HEK293 (cell line): ENCODE data around the gene CATSPERE.
A peak's percentile ranks its signal among the peaks of the same experiment; 100 is the strongest.

Experiments
- CTCF ChIA-PET: fragments of 350-600 bp; formaldehyde crosslinking; extraction: SDS; loops from one replicate; lab custom pipeline; 2021; ENCODE audit warnings: antibody characterized with exemption; lab: Yijun Ruan, JAX
- POLR2A ChIA-PET: fragments of 300-600 bp; formaldehyde crosslinking; extraction: SDS; loops from one replicate; lab custom pipeline; 2020; ENCODE audit warnings: antibody characterized with exemption, inconsistent platforms; lab: Yijun Ruan, JAX
- H3K27ac ChIP-seq: fragments of 200-500 bp; sonication (Bioruptor generic); 2 replicates; pipeline ENCODE4 v1.5.1; 2014; ENCODE audit warnings: low read depth, low read length, control low read depth, inconsistent platforms; ENCODE audit errors: extremely low read depth
- H3K36me3 ChIP-seq, 2 experiments: fragments of 200-500 bp in 1 of 2; sonication (Bioruptor generic) in 1 of 2; 1 replicate in 1 of 2; 2 replicates in 1 of 2; pipeline ENCODE4 v1.5.1; 2014 to 2017; ENCODE audit warnings: inconsistent platforms in 2 of 2, low read length in 2 of 2; ENCODE audit not compliant: control insufficient read depth in 2 of 2, insufficient read depth in 1 of 2
- H3K4me1 ChIP-seq: fragments of 200-500 bp; sonication (Bioruptor generic); 2 replicates; pipeline ENCODE4 v1.5.1; 2014; ENCODE audit warnings: mild to moderate bottlenecking, low read length, inconsistent platforms; ENCODE audit not compliant: control insufficient read depth, insufficient read depth
- H3K4me3 ChIP-seq: 2 replicates; pipeline ENCODE4 v1.5.1; 2011; ENCODE audit warnings: low read depth, mild to moderate bottlenecking, control low read depth, low read length, moderate library complexity
- H3K9me3 ChIP-seq: fragments of 200-500 bp; sonication (Bioruptor generic); 2 replicates; pipeline ENCODE4 v1.5.1; 2014; ENCODE audit warnings: low read depth, low read length, inconsistent platforms; ENCODE audit not compliant: control insufficient read depth, insufficient read depth
- EGR2 ChIP-seq: fragments of 450-650 bp; formaldehyde crosslinking; IDR thresholded peaks from 2 replicates; pipeline ENCODE4 v1.5.1; 2016; ENCODE audit warnings: low read depth, missing biosample characterization, missing genetic modification characterization
- KLF1 ChIP-seq: fragments of 450-650 bp; formaldehyde crosslinking; IDR thresholded peaks from 2 replicates; pipeline ENCODE4 v1.5.1; 2016; ENCODE audit warnings: missing biosample characterization, missing genetic modification characterization
- MYNN ChIP-seq: fragments of 450-650 bp; formaldehyde crosslinking; IDR thresholded peaks from 2 replicates; pipeline ENCODE4 v1.5.1; 2016; ENCODE audit warnings: missing biosample characterization, missing genetic modification characterization, borderline replicate concordance
- PRDM1 ChIP-seq: fragments of 450-650 bp; formaldehyde crosslinking; IDR thresholded peaks from 2 replicates; pipeline ENCODE4; 2016; ENCODE audit warnings: missing biosample characterization, missing genetic modification characterization
- ZFHX2 ChIP-seq: fragments of 450-650 bp; formaldehyde crosslinking; conservative IDR thresholded peaks from 2 replicates; pipeline ENCODE4 v1.5.1; 2016; ENCODE audit warnings: missing biosample characterization, missing genetic modification characterization
- ZNF16 ChIP-seq: fragments of 450-650 bp; formaldehyde crosslinking; IDR thresholded peaks from 2 replicates; pipeline ENCODE4 v1.5.1; 2016; ENCODE audit warnings: low read depth, missing biosample characterization, missing genetic modification characterization
- ZNF184 ChIP-seq: fragments of 450-650 bp; IDR thresholded peaks from 2 replicates; pipeline ENCODE4 v1.5.1; 2018; ENCODE audit warnings: missing biosample characterization, mild to moderate bottlenecking, missing genetic modification characterization
- ZNF221 ChIP-seq: fragments of 450-650 bp; formaldehyde crosslinking; IDR thresholded peaks from 2 replicates; pipeline ENCODE4 v1.5.1; 2017; ENCODE audit warnings: missing biosample characterization, missing genetic modification characterization, borderline replicate concordance
- ZNF335 ChIP-seq: fragments of 450-650 bp; formaldehyde crosslinking; conservative IDR thresholded peaks from 2 replicates; pipeline ENCODE4 v1.5.1; 2016; ENCODE audit warnings: missing biosample characterization, missing genetic modification characterization
- ZNF366 ChIP-seq: fragments of 450-650 bp; formaldehyde crosslinking; conservative IDR thresholded peaks from 2 replicates; pipeline ENCODE4 v1.5.1; 2016; ENCODE audit warnings: missing biosample characterization, missing genetic modification characterization
- ZNF600 ChIP-seq: fragments of 450-650 bp; formaldehyde crosslinking; IDR thresholded peaks from 2 replicates; pipeline ENCODE4 v1.5.1; 2016; ENCODE audit warnings: missing biosample characterization, missing genetic modification characterization
- ZNF658 ChIP-seq: fragments of 450-650 bp; formaldehyde crosslinking; IDR thresholded peaks from 2 replicates; pipeline ENCODE4; 2016; ENCODE audit warnings: missing biosample characterization, missing genetic modification characterization
- ZSCAN23 ChIP-seq: fragments of 450-650 bp; formaldehyde crosslinking; IDR thresholded peaks from 2 replicates; pipeline ENCODE4 v1.5.1; 2016; ENCODE audit warnings: missing biosample characterization, missing genetic modification characterization
- TF ChIP-seq, protein P1 (sequence below): fragments of 450-650 bp; formaldehyde crosslinking; IDR thresholded peaks from 2 replicates; pipeline ENCODE4 v1.5.1; 2017; ENCODE audit warnings: missing biosample characterization, missing genetic modification characterization
- TF ChIP-seq, protein P2 (sequence below): fragments of 450-650 bp; formaldehyde crosslinking; IDR thresholded peaks from 2 replicates; pipeline ENCODE4 v1.5.1; 2016; ENCODE audit warnings: missing biosample characterization, missing genetic modification characterization
- TF ChIP-seq, protein P3 (sequence below): fragments of 450-650 bp; formaldehyde crosslinking; IDR thresholded peaks from 2 replicates; pipeline ENCODE4 v1.5.1; 2016; ENCODE audit warnings: missing biosample characterization, missing genetic modification characterization
- TF ChIP-seq, protein P4 (sequence below): fragments of 450-650 bp; IDR thresholded peaks from 2 replicates; pipeline ENCODE4 v1.5.1; 2018; ENCODE audit warnings: missing biosample characterization, missing genetic modification characterization
- TF ChIP-seq, protein P5 (sequence below): fragments of 450-650 bp; formaldehyde crosslinking; IDR thresholded peaks from 2 replicates; pipeline ENCODE4 v1.5.1; 2016; ENCODE audit warnings: missing biosample characterization, missing genetic modification characterization, low read depth

Gene CATSPERE

DNA sequence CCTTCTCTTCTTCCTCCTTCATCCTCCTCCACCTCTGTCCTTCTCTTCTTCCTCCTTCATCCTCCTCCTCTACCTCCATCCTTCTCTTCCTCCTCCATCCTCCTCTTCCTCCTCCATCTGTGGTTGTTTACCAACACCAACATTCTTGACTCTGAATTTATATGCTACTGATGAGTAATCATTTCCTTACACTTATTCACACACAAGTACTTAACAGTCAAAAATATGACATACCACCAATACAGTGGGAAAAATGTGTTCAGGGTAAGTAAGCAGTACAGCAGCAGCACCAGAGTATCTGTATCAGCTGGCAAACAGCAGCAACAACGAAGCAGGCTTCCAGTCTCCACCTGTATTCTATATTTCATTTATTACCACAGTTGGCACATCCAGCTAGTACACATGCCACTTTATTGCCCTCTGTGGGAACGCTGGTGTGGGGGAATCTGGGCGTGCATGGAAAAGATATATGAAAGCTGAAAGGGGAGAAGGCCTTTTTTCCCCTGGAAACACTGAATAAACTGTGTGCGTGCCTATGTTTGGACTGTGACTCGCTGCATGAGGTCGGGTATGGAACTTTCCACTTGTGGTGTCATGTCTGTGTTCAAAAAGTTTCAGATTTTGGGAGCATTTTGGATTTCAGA is 25.4 kb upstream of the CATSPERE start:
- H3K4me3 ChIP-seq, result no peak overlapping the region
- no peaks in the 10 kb centered on the region for H3K9me3 ChIP-seq
- H3K4me1 ChIP-seq, result peaks cover 18% of the 10 kb centered on the region
- peaks cover 29 to 50% of the 10 kb centered on the region in 2 experiments for H3K36me3 ChIP-seq
- no peak overlapping the region for H3K27ac ChIP-seq
- ChIA-PET POLR2A (interaction anchor here (0.6 to 1.0 kb wide), 2 partner anchors 9 to 12 kb away, joined by 4 read pairs; no protein-coding TSS in a partner anchor), CTCF (no interaction called here)
- TF ChIP-seq ZNF600 (tag by site-specific recombination) (0 out of 2 replicates have a peak, but pooled peaks have one; percentile 48), PRDM1 (tag by site-specific recombination) (peak; percentile 54), ZFHX2 (peak; percentile 92), ZSCAN23 (no peak), ZNF658 (tag by site-specific recombination) (0 out of 2 replicates have a peak, but pooled peaks have one; percentile 54), ZNF335 (tag by site-specific recombination) (0 out of 2 replicates have a peak, but pooled peaks have one; percentile 4), KLF1 (tag by site-specific recombination) (no peak), EGR2 (tag by site-specific recombination) (peak; percentile 98), ZNF366 (tag by site-specific recombination) (peak; percentile 87)
- TF ChIP-seq, protein P1, sequence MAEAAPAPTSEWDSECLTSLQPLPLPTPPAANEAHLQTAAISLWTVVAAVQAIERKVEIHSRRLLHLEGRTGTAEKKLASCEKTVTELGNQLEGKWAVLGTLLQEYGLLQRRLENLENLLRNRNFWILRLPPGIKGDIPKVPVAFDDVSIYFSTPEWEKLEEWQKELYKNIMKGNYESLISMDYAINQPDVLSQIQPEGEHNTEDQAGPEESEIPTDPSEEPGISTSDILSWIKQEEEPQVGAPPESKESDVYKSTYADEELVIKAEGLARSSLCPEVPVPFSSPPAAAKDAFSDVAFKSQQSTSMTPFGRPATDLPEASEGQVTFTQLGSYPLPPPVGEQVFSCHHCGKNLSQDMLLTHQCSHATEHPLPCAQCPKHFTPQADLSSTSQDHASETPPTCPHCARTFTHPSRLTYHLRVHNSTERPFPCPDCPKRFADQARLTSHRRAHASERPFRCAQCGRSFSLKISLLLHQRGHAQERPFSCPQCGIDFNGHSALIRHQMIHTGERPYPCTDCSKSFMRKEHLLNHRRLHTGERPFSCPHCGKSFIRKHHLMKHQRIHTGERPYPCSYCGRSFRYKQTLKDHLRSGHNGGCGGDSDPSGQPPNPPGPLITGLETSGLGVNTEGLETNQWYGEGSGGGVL (tag by site-specific recombination), result peak; percentile 44; the same call in 1 of the 2 replicates
- TF ChIP-seq, protein P2, sequence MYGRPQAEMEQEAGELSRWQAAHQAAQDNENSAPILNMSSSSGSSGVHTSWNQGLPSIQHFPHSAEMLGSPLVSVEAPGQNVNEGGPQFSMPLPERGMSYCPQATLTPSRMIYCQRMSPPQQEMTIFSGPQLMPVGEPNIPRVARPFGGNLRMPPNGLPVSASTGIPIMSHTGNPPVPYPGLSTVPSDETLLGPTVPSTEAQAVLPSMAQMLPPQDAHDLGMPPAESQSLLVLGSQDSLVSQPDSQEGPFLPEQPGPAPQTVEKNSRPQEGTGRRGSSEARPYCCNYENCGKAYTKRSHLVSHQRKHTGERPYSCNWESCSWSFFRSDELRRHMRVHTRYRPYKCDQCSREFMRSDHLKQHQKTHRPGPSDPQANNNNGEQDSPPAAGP (tag by site-specific recombination), result no peak
- TF ChIP-seq, protein P3, sequence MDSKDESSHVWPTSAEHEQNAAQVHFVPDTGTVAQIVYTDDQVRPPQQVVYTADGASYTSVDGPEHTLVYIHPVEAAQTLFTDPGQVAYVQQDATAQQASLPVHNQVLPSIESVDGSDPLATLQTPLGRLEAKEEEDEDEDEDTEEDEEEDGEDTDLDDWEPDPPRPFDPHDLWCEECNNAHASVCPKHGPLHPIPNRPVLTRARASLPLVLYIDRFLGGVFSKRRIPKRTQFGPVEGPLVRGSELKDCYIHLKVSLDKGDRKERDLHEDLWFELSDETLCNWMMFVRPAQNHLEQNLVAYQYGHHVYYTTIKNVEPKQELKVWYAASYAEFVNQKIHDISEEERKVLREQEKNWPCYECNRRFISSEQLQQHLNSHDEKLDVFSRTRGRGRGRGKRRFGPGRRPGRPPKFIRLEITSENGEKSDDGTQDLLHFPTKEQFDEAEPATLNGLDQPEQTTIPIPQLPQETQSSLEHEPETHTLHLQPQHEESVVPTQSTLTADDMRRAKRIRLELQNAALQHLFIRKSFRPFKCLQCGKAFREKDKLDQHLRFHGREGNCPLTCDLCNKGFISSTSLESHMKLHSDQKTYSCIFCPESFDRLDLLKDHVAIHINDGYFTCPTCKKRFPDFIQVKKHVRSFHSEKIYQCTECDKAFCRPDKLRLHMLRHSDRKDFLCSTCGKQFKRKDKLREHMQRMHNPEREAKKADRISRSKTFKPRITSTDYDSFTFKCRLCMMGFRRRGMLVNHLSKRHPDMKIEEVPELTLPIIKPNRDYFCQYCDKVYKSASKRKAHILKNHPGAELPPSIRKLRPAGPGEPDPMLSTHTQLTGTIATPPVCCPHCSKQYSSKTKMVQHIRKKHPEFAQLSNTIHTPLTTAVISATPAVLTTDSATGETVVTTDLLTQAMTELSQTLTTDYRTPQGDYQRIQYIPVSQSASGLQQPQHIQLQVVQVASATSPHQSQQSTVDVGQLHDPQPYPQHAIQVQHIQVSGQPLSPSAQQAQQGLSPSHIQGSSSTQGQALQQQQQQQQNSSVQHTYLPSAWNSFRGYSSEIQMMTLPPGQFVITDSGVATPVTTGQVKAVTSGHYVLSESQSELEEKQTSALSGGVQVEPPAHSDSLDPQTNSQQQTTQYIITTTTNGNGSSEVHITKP, result peak; percentile 62
- TF ChIP-seq, protein P4, sequence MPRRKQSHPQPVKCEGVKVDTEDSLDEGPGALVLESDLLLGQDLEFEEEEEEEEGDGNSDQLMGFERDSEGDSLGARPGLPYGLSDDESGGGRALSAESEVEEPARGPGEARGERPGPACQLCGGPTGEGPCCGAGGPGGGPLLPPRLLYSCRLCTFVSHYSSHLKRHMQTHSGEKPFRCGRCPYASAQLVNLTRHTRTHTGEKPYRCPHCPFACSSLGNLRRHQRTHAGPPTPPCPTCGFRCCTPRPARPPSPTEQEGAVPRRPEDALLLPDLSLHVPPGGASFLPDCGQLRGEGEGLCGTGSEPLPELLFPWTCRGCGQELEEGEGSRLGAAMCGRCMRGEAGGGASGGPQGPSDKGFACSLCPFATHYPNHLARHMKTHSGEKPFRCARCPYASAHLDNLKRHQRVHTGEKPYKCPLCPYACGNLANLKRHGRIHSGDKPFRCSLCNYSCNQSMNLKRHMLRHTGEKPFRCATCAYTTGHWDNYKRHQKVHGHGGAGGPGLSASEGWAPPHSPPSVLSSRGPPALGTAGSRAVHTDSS (tag by site-specific recombination), result peak; percentile 99

DNA sequence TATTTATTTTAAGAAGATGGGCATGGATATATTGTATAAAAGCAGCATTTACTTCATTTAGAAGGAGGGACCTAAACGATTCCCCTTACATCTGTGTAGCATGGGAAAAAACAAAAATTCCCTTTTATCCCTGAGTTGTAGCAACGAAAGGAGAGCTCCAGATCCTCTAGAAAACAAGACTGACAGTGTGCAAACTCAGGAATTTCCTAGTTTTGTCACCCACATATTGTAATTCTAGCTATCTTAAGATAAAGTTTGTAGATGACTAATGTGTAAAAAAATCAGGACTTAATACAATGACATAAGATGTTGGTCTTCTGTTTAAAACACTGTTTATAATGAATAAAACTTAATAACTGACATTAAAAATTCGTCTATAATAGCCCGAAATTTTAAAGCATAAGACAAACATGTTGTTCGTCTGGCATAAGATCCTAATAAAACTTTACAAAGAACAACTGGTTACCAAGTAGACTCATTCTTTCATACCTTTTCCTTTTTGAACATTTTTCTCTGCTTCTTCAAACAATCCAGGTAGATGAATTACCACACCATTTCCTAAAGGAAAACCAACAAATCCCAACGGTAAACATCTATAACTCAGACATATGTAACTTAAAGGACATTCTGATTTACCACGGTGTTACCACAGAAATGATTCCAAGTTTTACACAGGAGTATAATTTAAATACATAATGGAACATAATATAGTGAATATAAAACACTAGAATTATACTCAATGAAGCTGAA is 24.6 kb upstream of the CATSPERE start:
- Histone ChIP-seq H3K4me1 (peaks cover 18% of the 10 kb centered on the region), H3K4me3 (no peak overlapping the region), H3K27ac (no peak overlapping the region), H3K36me3 (peaks cover 27 to 42% of the 10 kb centered on the region in 2 experiments), H3K9me3 (no peaks in the 10 kb centered on the region)
- POLR2A ChIA-PET, result no interaction called here
- TF ChIP-seq ZNF221 (tag by site-specific recombination), result no peak
- no peak for TF ChIP-seq ZNF335 (tag by site-specific recombination)
- TF ChIP-seq, protein P5, sequence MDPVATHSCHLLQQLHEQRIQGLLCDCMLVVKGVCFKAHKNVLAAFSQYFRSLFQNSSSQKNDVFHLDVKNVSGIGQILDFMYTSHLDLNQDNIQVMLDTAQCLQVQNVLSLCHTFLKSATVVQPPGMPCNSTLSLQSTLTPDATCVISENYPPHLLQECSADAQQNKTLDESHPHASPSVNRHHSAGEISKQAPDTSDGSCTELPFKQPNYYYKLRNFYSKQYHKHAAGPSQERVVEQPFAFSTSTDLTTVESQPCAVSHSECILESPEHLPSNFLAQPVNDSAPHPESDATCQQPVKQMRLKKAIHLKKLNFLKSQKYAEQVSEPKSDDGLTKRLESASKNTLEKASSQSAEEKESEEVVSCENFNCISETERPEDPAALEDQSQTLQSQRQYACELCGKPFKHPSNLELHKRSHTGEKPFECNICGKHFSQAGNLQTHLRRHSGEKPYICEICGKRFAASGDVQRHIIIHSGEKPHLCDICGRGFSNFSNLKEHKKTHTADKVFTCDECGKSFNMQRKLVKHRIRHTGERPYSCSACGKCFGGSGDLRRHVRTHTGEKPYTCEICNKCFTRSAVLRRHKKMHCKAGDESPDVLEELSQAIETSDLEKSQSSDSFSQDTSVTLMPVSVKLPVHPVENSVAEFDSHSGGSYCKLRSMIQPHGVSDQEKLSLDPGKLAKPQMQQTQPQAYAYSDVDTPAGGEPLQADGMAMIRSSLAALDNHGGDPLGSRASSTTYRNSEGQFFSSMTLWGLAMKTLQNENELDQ (tag by site-specific recombination), result no peak
- no peak for TF ChIP-seq ZNF16
- no peak for TF ChIP-seq MYNN
- no peak for TF ChIP-seq ZNF184 (tag by site-specific recombination)
- CTCF ChIA-PET, result interaction anchor here (1.1 kb wide), 1 partner anchor 10 kb away, joined by 3 read pairs; no protein-coding TSS in a partner anchor
